PC-3 (cell line): ENCODE results near the gene TMEM167B.

Source experiments
- EZH2 ChIP-seq: fragments of 300-600 bp; sonication (generic); IDR thresholded peaks from one replicate; pipeline ENCODE4 v1.6.1; 2017; ENCODE audit warnings: antibody characterized with exemption, mild to moderate bottlenecking, low read length; ENCODE audit not compliant: unreplicated experiment
- EZH2phosphoT487 ChIP-seq: fragments of 300-600 bp; sonication (generic); IDR thresholded peaks from 2 replicates; pipeline ENCODE4 v1.6.1; 2018; ENCODE audit warnings: mild to moderate bottlenecking, antibody characterized with exemption, low read length, borderline replicate concordance
- TF ChIP-seq, protein P1 (sequence below): fragments of 300-600 bp; sonication (generic); conservative IDR thresholded peaks from 2 replicates; pipeline ENCODE4 v1.5.1; 2017; ENCODE audit warnings: antibody characterized with exemption, low read depth, mild to moderate bottlenecking, low read length

DNA sequence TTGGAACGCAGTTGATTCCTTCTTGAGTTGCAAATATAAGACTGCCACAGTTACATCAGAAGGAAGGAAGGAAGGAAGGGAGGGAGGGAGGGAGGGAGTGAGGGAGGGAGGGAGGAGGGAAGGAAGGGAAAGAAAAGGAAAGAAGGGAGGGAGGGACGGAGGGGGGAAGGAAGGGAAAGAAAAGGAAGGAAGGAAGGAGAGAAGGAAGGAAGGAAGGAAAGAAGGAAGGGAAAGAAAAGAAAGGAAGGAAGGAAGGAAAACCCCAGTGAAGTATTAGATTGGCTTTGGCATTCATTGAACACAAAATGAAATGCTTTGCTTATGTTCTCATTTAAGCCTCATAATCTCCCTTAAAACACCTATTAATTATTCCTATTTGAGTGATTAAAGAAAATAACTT lies 42.2 kb upstream of the TMEM167B start:
- TF ChIP-seq, protein P1, sequence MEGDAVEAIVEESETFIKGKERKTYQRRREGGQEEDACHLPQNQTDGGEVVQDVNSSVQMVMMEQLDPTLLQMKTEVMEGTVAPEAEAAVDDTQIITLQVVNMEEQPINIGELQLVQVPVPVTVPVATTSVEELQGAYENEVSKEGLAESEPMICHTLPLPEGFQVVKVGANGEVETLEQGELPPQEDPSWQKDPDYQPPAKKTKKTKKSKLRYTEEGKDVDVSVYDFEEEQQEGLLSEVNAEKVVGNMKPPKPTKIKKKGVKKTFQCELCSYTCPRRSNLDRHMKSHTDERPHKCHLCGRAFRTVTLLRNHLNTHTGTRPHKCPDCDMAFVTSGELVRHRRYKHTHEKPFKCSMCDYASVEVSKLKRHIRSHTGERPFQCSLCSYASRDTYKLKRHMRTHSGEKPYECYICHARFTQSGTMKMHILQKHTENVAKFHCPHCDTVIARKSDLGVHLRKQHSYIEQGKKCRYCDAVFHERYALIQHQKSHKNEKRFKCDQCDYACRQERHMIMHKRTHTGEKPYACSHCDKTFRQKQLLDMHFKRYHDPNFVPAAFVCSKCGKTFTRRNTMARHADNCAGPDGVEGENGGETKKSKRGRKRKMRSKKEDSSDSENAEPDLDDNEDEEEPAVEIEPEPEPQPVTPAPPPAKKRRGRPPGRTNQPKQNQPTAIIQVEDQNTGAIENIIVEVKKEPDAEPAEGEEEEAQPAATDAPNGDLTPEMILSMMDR, result no peak
- no peak for TF ChIP-seq EZH2phosphoT487
- no peak for TF ChIP-seq EZH2
